AG09319 (cell line): ENCODE data around the gene CDKN3.
"Not testable (repeated sequence)": the region's sequence is repeated elsewhere in the genome, so short reads cannot be mapped to it uniquely, and the experiment has no call there.

Experiments used
- DNase-seq: peaks from one replicate; pipeline ENCODE4 v3.0.0-alpha.2; 2010; ENCODE audit warnings: low read depth; ENCODE audit errors: extremely low read depth
- TF ChIP-seq, protein P1 (sequence below): IDR thresholded peaks from 2 replicates; pipeline ENCODE4 v1.5.1; 2011; ENCODE audit warnings: low read depth, mild to moderate bottlenecking, inconsistent platforms, low read length, moderate library complexity

CDKN3 gene

GRCh38 chr14:54451121-54451601 is 54.4 kb downstream of the CDKN3 start:
- DNase-seq = no peak
- TF ChIP-seq, protein P1, sequence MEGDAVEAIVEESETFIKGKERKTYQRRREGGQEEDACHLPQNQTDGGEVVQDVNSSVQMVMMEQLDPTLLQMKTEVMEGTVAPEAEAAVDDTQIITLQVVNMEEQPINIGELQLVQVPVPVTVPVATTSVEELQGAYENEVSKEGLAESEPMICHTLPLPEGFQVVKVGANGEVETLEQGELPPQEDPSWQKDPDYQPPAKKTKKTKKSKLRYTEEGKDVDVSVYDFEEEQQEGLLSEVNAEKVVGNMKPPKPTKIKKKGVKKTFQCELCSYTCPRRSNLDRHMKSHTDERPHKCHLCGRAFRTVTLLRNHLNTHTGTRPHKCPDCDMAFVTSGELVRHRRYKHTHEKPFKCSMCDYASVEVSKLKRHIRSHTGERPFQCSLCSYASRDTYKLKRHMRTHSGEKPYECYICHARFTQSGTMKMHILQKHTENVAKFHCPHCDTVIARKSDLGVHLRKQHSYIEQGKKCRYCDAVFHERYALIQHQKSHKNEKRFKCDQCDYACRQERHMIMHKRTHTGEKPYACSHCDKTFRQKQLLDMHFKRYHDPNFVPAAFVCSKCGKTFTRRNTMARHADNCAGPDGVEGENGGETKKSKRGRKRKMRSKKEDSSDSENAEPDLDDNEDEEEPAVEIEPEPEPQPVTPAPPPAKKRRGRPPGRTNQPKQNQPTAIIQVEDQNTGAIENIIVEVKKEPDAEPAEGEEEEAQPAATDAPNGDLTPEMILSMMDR = no peak

- DNase-seq = no peak
Measured at GRCh38 chr14:54451961-54452360, 55.2 kb downstream of the CDKN3 start.

GRCh38 chr14:54453252-54453651 is 56.4 kb downstream of the CDKN3 start:
- TF ChIP-seq, protein P1 = no peak
- DNase-seq = no peak

More at GRCh38 chr14:54451961-54452360, 55.2 kb downstream of the CDKN3 start:
- TF ChIP-seq, protein P1 = no peak

DNA sequence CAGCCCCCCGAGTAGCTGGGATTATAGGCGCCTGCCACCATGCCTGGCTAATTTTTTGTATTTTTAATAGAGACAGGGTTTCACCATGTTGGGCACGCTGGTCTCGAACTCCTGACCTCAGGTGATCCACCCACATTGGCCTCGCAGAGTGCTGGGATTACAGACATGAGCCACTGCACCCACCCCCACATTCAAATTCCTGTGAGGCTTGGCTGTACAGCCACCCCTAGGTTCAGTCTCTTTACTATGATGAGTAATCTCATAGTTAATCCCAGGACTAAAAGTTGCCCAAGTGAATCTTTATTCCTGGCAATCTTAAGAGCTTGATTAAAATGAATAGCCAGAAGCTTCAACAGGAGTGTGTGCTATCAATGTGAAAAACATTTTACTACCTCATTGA is 57.2 kb downstream of the CDKN3 start:
- DNase-seq = not testable (repeated sequence)

DNA sequence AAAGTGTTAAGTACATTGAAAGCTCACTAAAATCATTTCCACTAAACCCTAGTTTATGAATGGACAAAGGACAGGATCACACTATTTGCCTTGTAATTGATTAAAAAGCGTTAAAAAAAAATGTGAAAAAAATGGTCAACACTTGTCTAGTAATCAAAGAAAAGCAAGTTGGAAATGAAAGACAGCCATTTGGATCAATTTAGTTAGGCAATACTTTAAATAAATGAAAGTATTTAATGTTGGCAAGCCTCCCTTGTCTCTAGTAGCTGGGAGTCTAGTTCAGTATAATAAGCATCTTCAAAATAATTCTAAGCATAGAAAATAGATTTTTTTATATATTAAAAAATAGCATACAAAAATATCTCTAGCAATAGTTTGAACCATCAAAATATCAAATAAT is 58.6 kb downstream of the CDKN3 start:
- TF ChIP-seq, protein P1 = no peak
- DNase-seq = no peak

- not testable (repeated sequence) for DNase-seq
Measured at GRCh38 chr14:54456820-54457608, 60.2 kb downstream of the CDKN3 start.

DNA sequence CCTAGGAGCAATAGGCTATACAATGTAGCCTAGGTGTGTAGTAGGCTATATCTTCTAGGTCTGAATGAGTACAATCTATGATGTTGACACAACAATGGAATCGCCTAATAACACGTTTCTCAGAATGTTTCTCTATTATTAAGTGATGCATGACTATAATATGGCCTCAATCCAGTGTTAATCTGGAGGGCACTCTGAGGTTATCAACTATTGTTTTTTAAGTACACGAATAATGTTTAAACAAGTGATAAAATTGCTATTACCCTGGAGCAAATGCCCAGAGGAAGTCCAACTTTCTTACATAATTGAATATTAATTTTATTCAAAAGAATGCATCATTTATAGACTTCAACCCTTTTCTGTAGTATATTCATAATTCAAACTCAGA is 60.8 kb downstream of the CDKN3 start:
- DNase-seq = no peak
- TF ChIP-seq, protein P1 = no peak

GRCh38 chr14:54458536-54458935 is 61.7 kb downstream of the CDKN3 start:
- not testable (repeated sequence) for DNase-seq

GRCh38 chr14:54459106-54459505 is 62.3 kb downstream of the CDKN3 start:
- TF ChIP-seq, protein P1 = no peak
- no peak for DNase-seq
